ENCODE data around the gene ARHGEF10L.

ARHGEF10L gene

GRCh38 chr1:17709981-17710380, 170.5 kb downstream of the ARHGEF10L start:
- Histone ChIP-seq H3K27ac (ENCODE audit: low read depth, low read length) (no peak overlapping the region), H3K9ac (ENCODE audit: low read depth, low read length) (no peak overlapping the region), H3K9me3 (ENCODE audit: insufficient read depth, low read depth, low read length) (peaks cover 23% of the 10 kb centered on the region), H3K36me3 (ENCODE audit: insufficient read depth, low read length) (no peaks in the 10 kb centered on the region), H3K4me1 (ENCODE audit: insufficient read depth, low read length) (no peaks in the 10 kb centered on the region), H3K4me3 (ENCODE audit: low read length) (no peak overlapping the region), H3K27me3 (ENCODE audit: insufficient read depth, low read length) (no peaks in the 10 kb centered on the region)
- 96% methylated on average over 3 of the region's 3 CpGs for WGBS

DNA sequence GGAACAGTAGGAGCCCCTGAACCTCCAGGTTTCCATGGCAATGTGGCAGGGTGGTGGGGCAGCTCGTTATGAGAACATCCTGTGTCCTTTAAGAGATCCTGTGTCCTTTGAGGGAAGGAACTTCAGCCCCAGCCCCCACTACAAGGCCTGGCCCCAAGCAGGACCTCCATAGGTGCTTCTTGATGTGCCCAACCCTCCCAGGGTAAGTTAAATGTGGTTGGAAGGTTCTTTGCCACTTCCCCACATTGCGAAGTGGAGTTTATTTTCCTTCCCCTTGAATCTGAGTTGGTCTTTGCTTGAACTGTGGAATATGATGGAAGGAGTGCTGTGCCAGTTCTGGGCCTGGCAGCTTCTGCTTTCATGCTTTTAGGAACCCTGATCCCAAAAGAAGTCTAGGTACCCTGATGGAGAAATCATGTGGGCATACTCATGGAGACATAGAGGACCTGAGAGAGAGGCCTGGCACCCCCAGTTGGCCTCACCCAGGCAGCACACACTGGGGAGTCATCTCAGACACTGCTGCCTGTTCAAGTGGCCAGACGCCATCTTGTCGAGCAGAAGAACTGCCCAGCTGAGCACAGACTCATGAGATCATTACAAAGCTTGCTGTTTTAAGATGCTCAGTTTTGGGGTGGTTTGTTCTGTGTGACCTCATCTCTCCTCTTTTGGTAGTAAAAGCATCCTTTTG, 171.5 kb downstream of the ARHGEF10L start:
- H3K9me3 ChIP-seq (ENCODE audit: insufficient read depth, low read depth, low read length): peaks cover 23% of the 10 kb centered on the region
- no peaks in the 10 kb centered on the region for H3K4me1 ChIP-seq (ENCODE audit: insufficient read depth, low read length)
- no peaks in the 10 kb centered on the region for H3K27me3 ChIP-seq (ENCODE audit: insufficient read depth, low read length)
- no peaks in the 10 kb centered on the region for H3K36me3 ChIP-seq (ENCODE audit: insufficient read depth, low read length)
- no peak overlapping the region for H3K9ac ChIP-seq (ENCODE audit: low read depth, low read length)
- WGBS: 87% methylated on average over 4 of the region's 4 CpGs
- no peak overlapping the region for H3K27ac ChIP-seq (ENCODE audit: low read depth, low read length)
- no peak overlapping the region for H3K4me3 ChIP-seq (ENCODE audit: low read length)

GRCh38 chr1:17711577-17711910, 172.0 kb downstream of the ARHGEF10L start:
- Histone ChIP-seq H3K36me3 (ENCODE audit: insufficient read depth, low read length) (no peaks in the 10 kb centered on the region), H3K9me3 (ENCODE audit: insufficient read depth, low read depth, low read length) (peaks cover 23% of the 10 kb centered on the region), H3K27me3 (ENCODE audit: insufficient read depth, low read length) (no peaks in the 10 kb centered on the region), H3K4me3 (ENCODE audit: low read length) (no peak overlapping the region), H3K27ac (ENCODE audit: low read depth, low read length) (no peak overlapping the region), H3K9ac (ENCODE audit: low read depth, low read length) (no peak overlapping the region), H3K4me1 (ENCODE audit: insufficient read depth, low read length) (no peaks in the 10 kb centered on the region)

DNA sequence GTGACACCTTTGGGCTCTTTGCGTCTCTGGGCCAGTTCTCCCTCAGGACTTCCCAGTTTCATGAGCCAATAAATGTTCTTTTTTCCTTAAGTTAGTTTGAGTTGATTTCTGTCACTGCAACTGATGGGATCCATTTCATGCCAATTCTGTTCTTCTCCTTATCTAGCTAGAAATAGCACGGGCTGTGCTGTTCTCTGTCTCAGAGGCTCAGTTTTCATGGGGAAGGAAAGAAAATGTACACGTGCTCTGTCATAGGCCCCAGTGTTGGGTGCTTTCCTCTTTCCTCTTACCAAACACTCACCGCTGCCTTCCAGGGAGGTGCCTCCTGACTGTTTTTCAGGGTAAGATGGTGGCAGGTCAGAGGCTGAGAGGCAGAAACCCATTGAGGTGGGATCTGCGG, 172.4 kb downstream of the ARHGEF10L start:
- H3K27me3 ChIP-seq (ENCODE audit: insufficient read depth, low read length): no peaks in the 10 kb centered on the region
- no peak overlapping the region for H3K4me3 ChIP-seq (ENCODE audit: low read length)
- no peaks in the 10 kb centered on the region for H3K36me3 ChIP-seq (ENCODE audit: insufficient read depth, low read length)
- 96% methylated on average over 4 of the region's 5 CpGs for WGBS
- H3K4me1 ChIP-seq (ENCODE audit: insufficient read depth, low read length): no peaks in the 10 kb centered on the region
- H3K9ac ChIP-seq (ENCODE audit: low read depth, low read length): no peak overlapping the region
- peaks cover 23% of the 10 kb centered on the region for H3K9me3 ChIP-seq (ENCODE audit: insufficient read depth, low read depth, low read length)
- no peak overlapping the region for H3K27ac ChIP-seq (ENCODE audit: low read depth, low read length)

DNA sequence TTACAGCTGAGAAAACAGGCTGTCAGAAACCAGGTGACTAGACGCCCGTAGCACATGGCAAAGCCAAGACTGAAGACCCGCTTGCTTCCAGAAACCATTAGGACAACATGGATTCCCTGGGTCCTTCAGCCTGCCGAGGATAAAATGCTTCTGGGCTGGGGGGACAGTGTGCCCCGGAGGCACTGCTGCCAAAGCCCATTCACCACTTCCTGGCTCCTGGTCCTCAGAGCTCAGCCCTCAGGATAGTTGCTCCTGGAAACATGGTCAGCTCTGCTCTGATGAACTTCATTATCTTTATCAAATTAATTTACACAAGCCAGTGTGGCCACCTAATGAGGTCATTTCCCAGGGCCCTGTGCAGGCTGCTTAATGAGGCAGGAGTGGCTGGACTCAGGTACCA, 174.5 kb downstream of the ARHGEF10L start:
- H3K9ac ChIP-seq (ENCODE audit: low read depth, low read length): no peak overlapping the region
- no peaks in the 10 kb centered on the region for H3K27me3 ChIP-seq (ENCODE audit: insufficient read depth, low read length)
- WGBS: 93% methylated on average over 5 of the region's 5 CpGs
- peaks cover 23% of the 10 kb centered on the region for H3K9me3 ChIP-seq (ENCODE audit: insufficient read depth, low read depth, low read length)
- no peaks in the 10 kb centered on the region for H3K4me1 ChIP-seq (ENCODE audit: insufficient read depth, low read length)
- no peaks in the 10 kb centered on the region for H3K36me3 ChIP-seq (ENCODE audit: insufficient read depth, low read length)
- H3K27ac ChIP-seq (ENCODE audit: low read depth, low read length): no peak overlapping the region
- H3K4me3 ChIP-seq (ENCODE audit: low read length): no peak overlapping the region

- Histone ChIP-seq H3K36me3 (ENCODE audit: insufficient read depth, low read length) (no peaks in the 10 kb centered on the region), H3K9ac (ENCODE audit: low read depth, low read length) (no peak overlapping the region), H3K27me3 (ENCODE audit: insufficient read depth, low read length) (no peaks in the 10 kb centered on the region), H3K27ac (ENCODE audit: low read depth, low read length) (no peak overlapping the region), H3K9me3 (ENCODE audit: insufficient read depth, low read depth, low read length) (no peaks in the 10 kb centered on the region), H3K4me3 (ENCODE audit: low read length) (no peak overlapping the region), H3K4me1 (ENCODE audit: insufficient read depth, low read length) (no peaks in the 10 kb centered on the region)
- WGBS: 89% methylated on average over 25 of the region's 25 CpGs
Observed at GRCh38 chr1:17717594-17718535, 178.4 kb downstream of the ARHGEF10L start.

DNA sequence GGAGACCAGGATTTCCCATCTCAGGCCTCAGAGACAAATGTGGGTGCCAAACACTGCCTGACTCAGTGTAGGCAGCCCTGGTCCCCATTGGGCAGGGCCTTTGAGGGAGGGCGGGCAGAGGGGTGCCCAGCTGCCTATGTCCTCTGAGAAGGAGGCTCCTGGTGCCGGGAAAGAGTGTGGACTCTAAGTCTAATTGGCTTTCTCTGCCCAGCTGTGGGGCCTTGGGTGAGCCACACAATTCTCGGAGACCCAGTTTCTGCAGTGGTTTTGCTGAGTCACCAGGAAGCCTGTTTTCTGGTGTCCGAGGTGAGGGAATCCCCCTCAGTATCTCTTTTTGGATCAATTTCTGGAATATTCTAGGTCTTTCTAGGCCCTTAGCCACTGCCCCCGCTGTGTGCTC, 180.4 kb downstream of the ARHGEF10L start:
- 90% methylated on average over 5 of the region's 5 CpGs for WGBS
- H3K36me3 ChIP-seq (ENCODE audit: insufficient read depth, low read length): no peaks in the 10 kb centered on the region
- H3K27ac ChIP-seq (ENCODE audit: low read depth, low read length): no peak overlapping the region
- no peaks in the 10 kb centered on the region for H3K4me1 ChIP-seq (ENCODE audit: insufficient read depth, low read length)
- H3K9me3 ChIP-seq (ENCODE audit: insufficient read depth, low read depth, low read length): no peaks in the 10 kb centered on the region
- H3K4me3 ChIP-seq (ENCODE audit: low read length): no peak overlapping the region
- no peaks in the 10 kb centered on the region for H3K27me3 ChIP-seq (ENCODE audit: insufficient read depth, low read length)
- H3K9ac ChIP-seq (ENCODE audit: low read depth, low read length): no peak overlapping the region

- no peak overlapping the region for H3K27ac ChIP-seq (ENCODE audit: low read depth, low read length)
- no peaks in the 10 kb centered on the region for H3K9me3 ChIP-seq (ENCODE audit: insufficient read depth, low read depth, low read length)
- WGBS: 95% methylated on average over 2 of the region's 2 CpGs
Observed at GRCh38 chr1:17721444-17721843, 181.9 kb downstream of the ARHGEF10L start.

DNA sequence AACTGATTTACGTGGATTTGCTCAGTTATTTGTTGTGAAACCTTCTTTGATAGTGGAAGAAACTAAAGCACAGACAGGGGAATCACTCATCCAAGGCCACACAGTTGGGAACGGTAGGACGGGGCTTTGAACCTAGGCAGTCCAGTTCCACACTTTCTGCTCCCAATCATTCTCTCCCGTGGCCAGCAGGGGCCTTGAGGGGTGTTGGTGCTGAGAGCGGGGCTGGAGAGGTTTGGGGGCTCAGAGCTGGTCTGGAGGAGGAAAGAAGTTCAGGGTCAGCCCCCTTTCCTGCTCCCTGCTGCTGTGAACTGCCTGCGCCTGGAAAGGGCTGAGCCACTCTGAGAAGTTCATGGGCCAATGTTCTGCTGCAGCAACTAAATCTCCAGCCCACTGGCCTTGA, 184.2 kb downstream of the ARHGEF10L start:
- no peak overlapping the region for H3K27ac ChIP-seq (ENCODE audit: low read depth, low read length)
- no peak overlapping the region for H3K4me3 ChIP-seq (ENCODE audit: low read length)
- WGBS: 68% methylated on average over 6 of the region's 6 CpGs
- no peak overlapping the region for H3K9ac ChIP-seq (ENCODE audit: low read depth, low read length)
- H3K4me1 ChIP-seq (ENCODE audit: insufficient read depth, low read length): no peaks in the 10 kb centered on the region
- no peaks in the 10 kb centered on the region for H3K27me3 ChIP-seq (ENCODE audit: insufficient read depth, low read length)
- H3K36me3 ChIP-seq (ENCODE audit: insufficient read depth, low read length): no peaks in the 10 kb centered on the region
- H3K9me3 ChIP-seq (ENCODE audit: insufficient read depth, low read depth, low read length): no peaks in the 10 kb centered on the region

More at GRCh38 chr1:17721444-17721843, 181.9 kb downstream of the ARHGEF10L start:
- no peaks in the 10 kb centered on the region for H3K36me3 ChIP-seq (ENCODE audit: insufficient read depth, low read length)
- H3K4me1 ChIP-seq (ENCODE audit: insufficient read depth, low read length): no peaks in the 10 kb centered on the region
- H3K4me3 ChIP-seq (ENCODE audit: low read length): no peak overlapping the region
- no peaks in the 10 kb centered on the region for H3K27me3 ChIP-seq (ENCODE audit: insufficient read depth, low read length)
- no peak overlapping the region for H3K9ac ChIP-seq (ENCODE audit: low read depth, low read length)

GRCh38 chr1:17724150-17724549, 184.7 kb downstream of the ARHGEF10L start:
- 93% methylated on average over 6 of the region's 6 CpGs for WGBS
- no peaks in the 10 kb centered on the region for H3K27me3 ChIP-seq (ENCODE audit: insufficient read depth, low read length)

GRCh38 chr1:17725084-17725719, 185.7 kb downstream of the ARHGEF10L start:
- no peaks in the 10 kb centered on the region for H3K36me3 ChIP-seq (ENCODE audit: insufficient read depth, low read length)
- 86% methylated on average over 9 of the region's 9 CpGs for WGBS
- H3K27me3 ChIP-seq (ENCODE audit: insufficient read depth, low read length): no peaks in the 10 kb centered on the region
- H3K4me1 ChIP-seq (ENCODE audit: insufficient read depth, low read length): no peaks in the 10 kb centered on the region
- H3K9ac ChIP-seq (ENCODE audit: low read depth, low read length): no peak overlapping the region
- H3K9me3 ChIP-seq (ENCODE audit: insufficient read depth, low read depth, low read length): no peaks in the 10 kb centered on the region
- no peak overlapping the region for H3K4me3 ChIP-seq (ENCODE audit: low read length)
- H3K27ac ChIP-seq (ENCODE audit: low read depth, low read length): no peak overlapping the region

More at GRCh38 chr1:17724150-17724549, 184.7 kb downstream of the ARHGEF10L start:
- Histone ChIP-seq H3K4me3 (ENCODE audit: low read length) (no peak overlapping the region), H3K9me3 (ENCODE audit: insufficient read depth, low read depth, low read length) (no peaks in the 10 kb centered on the region), H3K27ac (ENCODE audit: low read depth, low read length) (no peak overlapping the region), H3K9ac (ENCODE audit: low read depth, low read length) (no peak overlapping the region), H3K4me1 (ENCODE audit: insufficient read depth, low read length) (no peaks in the 10 kb centered on the region), H3K36me3 (ENCODE audit: insufficient read depth, low read length) (no peaks in the 10 kb centered on the region)

Data from HUES64 (cell line).